H9 (cell line): ENCODE data around the gene UBE3C. TPM values are rescaled to one million over a fixed set of nuclear protein-coding genes. Genes with fewer than 3 reads are reported as not detected.

Source experiments
- DNase-seq: peaks from one replicate; pipeline ENCODE4 v3.0.0-alpha.2; 2017
- H2AFZ ChIP-seq: one replicate; pipeline ENCODE4 v1.6.1; 2013; ENCODE audit warnings: mild to moderate bottlenecking, low read length, control low read depth, moderate library complexity
- H2AK5ac ChIP-seq: 2 replicates; pipeline ENCODE4 v1.6.1; 2013; ENCODE audit warnings: low read length, control low read depth, mixed read lengths; ENCODE audit not compliant: insufficient read length
- H2BK120ac ChIP-seq: one replicate; pipeline ENCODE4 v1.6.1; 2013; ENCODE audit warnings: low read depth, mild to moderate bottlenecking, low read length, control low read depth, inconsistent platforms; ENCODE audit not compliant: poor library complexity, severe bottlenecking
- H2BK12ac ChIP-seq: 2 replicates; pipeline ENCODE4 v1.6.1; 2013; ENCODE audit warnings: low read length, control low read depth, mixed read lengths, low read depth; ENCODE audit not compliant: insufficient read length
- H2BK15ac ChIP-seq: 2 replicates; pipeline ENCODE4 v1.6.1; 2013; ENCODE audit warnings: low read depth, low read length, control low read depth
- H2BK20ac ChIP-seq: one replicate; pipeline ENCODE4 v1.6.1; 2013; ENCODE audit warnings: low read depth, mild to moderate bottlenecking, low read length, control low read depth, inconsistent platforms; ENCODE audit not compliant: poor library complexity, severe bottlenecking
- H2BK5ac ChIP-seq: 2 replicates; pipeline ENCODE4 v1.6.1; 2013; ENCODE audit warnings: low read length, control low read depth, mixed read lengths; ENCODE audit not compliant: insufficient read length
- H3K14ac ChIP-seq: 2 replicates; pipeline ENCODE4 v1.6.1; 2013; ENCODE audit warnings: low read length, control low read depth; ENCODE audit not compliant: insufficient read depth
- H3K18ac ChIP-seq: 2 replicates; pipeline ENCODE4 v1.6.1; 2013; ENCODE audit warnings: low read depth, mild to moderate bottlenecking, mixed read lengths, low read length, control low read depth; ENCODE audit not compliant: insufficient read length
- H3K23ac ChIP-seq: 2 replicates; pipeline ENCODE4 v1.6.1; 2013; ENCODE audit warnings: low read length, control low read depth, mixed read lengths, low read depth; ENCODE audit not compliant: insufficient read length
- H3K23me2 ChIP-seq: 2 replicates; pipeline ENCODE4 v1.6.1; 2013; ENCODE audit warnings: low read depth, mild to moderate bottlenecking, mixed read lengths, low read length, control low read depth; ENCODE audit not compliant: insufficient read length, poor library complexity, severe bottlenecking
- H3K27ac ChIP-seq: 2 replicates; pipeline ENCODE4 v1.5.1; 2013; ENCODE audit warnings: low read length, control low read depth, mixed read lengths, low read depth; ENCODE audit not compliant: insufficient read length
- H3K27me3 ChIP-seq: 2 replicates; pipeline ENCODE4 v1.6.1; 2013; ENCODE audit warnings: low read length, control low read depth, inconsistent platforms; ENCODE audit not compliant: insufficient read depth
- H3K4ac ChIP-seq: 2 replicates; pipeline ENCODE4 v1.6.1; 2013; ENCODE audit warnings: low read depth, mild to moderate bottlenecking, control low read depth, inconsistent platforms, low read length, moderate library complexity
- H3K4me1 ChIP-seq: 2 replicates; pipeline ENCODE4 v1.6.1; 2013; ENCODE audit warnings: low read length, control low read depth, inconsistent platforms; ENCODE audit not compliant: insufficient read depth
- H3K4me2 ChIP-seq: 2 replicates; pipeline ENCODE4 v1.6.1; 2013; ENCODE audit warnings: low read length, control low read depth, mixed read lengths; ENCODE audit not compliant: insufficient read length, insufficient read depth
- H3K56ac ChIP-seq: 2 replicates; pipeline ENCODE4 v1.6.1; 2013; ENCODE audit warnings: low read depth, mild to moderate bottlenecking, mixed read lengths, low read length, control low read depth; ENCODE audit not compliant: insufficient read length
- H3K79me1 ChIP-seq: 2 replicates; pipeline ENCODE4 v1.6.1; 2013; ENCODE audit warnings: low read depth, mild to moderate bottlenecking, moderate library complexity, low read length, control low read depth, inconsistent platforms; ENCODE audit not compliant: insufficient read depth, poor library complexity, severe bottlenecking
- H3K79me2 ChIP-seq: 2 replicates; pipeline ENCODE4 v1.6.1; 2013; ENCODE audit warnings: low read length, control low read depth, inconsistent platforms; ENCODE audit not compliant: insufficient read depth
- H3K9ac ChIP-seq: 2 replicates; pipeline ENCODE4 v1.6.1; 2013; ENCODE audit warnings: low read length, control low read depth, mixed read lengths; ENCODE audit not compliant: insufficient read length; ENCODE audit errors: extremely low read depth
- H3K9me3 ChIP-seq: one replicate; pipeline ENCODE4 v1.6.1; 2013; ENCODE audit warnings: low read depth, low read length, inconsistent platforms; ENCODE audit not compliant: control insufficient read depth
- H3T11ph ChIP-seq: one replicate; pipeline ENCODE4 v1.6.1; 2013; ENCODE audit warnings: mild to moderate bottlenecking, low read length, control low read depth, inconsistent platforms
- H4K20me1 ChIP-seq: one replicate; pipeline ENCODE4 v1.6.1; 2013; ENCODE audit not compliant: control insufficient read depth, insufficient read length, insufficient read depth
- H4K5ac ChIP-seq: 2 replicates; pipeline ENCODE4 v1.6.1; 2013; ENCODE audit warnings: low read depth, mild to moderate bottlenecking, mixed read lengths, low read length, control low read depth; ENCODE audit not compliant: insufficient read length
- H4K8ac ChIP-seq: replicated peaks from 2 replicates; pipeline ENCODE4 v1.6.1; 2013; ENCODE audit warnings: low read length, control low read depth, mixed read lengths, low read depth; ENCODE audit not compliant: insufficient read length
- H4K91ac ChIP-seq: 2 replicates; pipeline ENCODE4 v1.6.1; 2013; ENCODE audit warnings: low read depth, mild to moderate bottlenecking, moderate library complexity, mixed read lengths, low read length, control low read depth; ENCODE audit not compliant: insufficient read length
- H3K27ac Mint-ChIP-seq, 3 experiments: 2 replicates in 2 of 3; 3 replicates in 1 of 3; pipeline ENCODE4 v1.8.0; 2020 to 2021; ENCODE audit warnings: mixed read lengths in 3 of 3, mild to moderate bottlenecking in 1 of 3, moderate library complexity in 1 of 3
- H3K27me3 Mint-ChIP-seq: 2 replicates; pipeline ENCODE4 v1.8.0; 2021; ENCODE audit warnings: low read depth, mild to moderate bottlenecking, moderate library complexity, mixed read lengths
- H3K36me3 Mint-ChIP-seq, 3 experiments: 2 replicates in 2 of 3; 3 replicates in 1 of 3; pipeline ENCODE4 v1.8.0; 2020 to 2021; ENCODE audit warnings: low read depth in 3 of 3, mixed read lengths in 3 of 3; ENCODE audit not compliant: insufficient read depth in 1 of 3
- H3K4me1 Mint-ChIP-seq, 2 experiments: 2 replicates each; pipeline ENCODE4 v1.8.0; 2020; ENCODE audit warnings: mixed read lengths in 2 of 2
- H3K4me3 Mint-ChIP-seq, 2 experiments: 2 replicates in 1 of 2; 3 replicates in 1 of 2; pipeline ENCODE4 v1.8.0; 2020 to 2021; ENCODE audit warnings: mild to moderate bottlenecking in 2 of 2, mixed read lengths in 2 of 2, moderate library complexity in 1 of 2
- H3K9me3 Mint-ChIP-seq, 2 experiments: 2 replicates in 1 of 2; 3 replicates in 1 of 2; pipeline ENCODE4 v1.8.0; 2020; ENCODE audit warnings: mild to moderate bottlenecking in 2 of 2, mixed read lengths in 2 of 2, moderate library complexity in 1 of 2
- WGBS: extraction: QIAGEN DNeasy Blood & Tissue Kit; methylation state at CpG from one replicate; pipeline ENCODE4 v1.1.7; 2013; ENCODE audit warnings: missing lambda C conversion rate, low lambda C conversion rate, mixed read lengths; ENCODE audit not compliant: insufficient read length; ENCODE audit errors: extremely low coverage; 5-methylcytosine and 5-hydroxymethylcytosine counted together
- total RNA-seq: library from RNA; stranded (reverse); gene quantifications from 2 replicates; pipeline ENCODE4 v1.2.1, GENCODE V29; 2021
- TF ChIP-seq, protein P1 (sequence below): fragments of 200-600 bp; sonication (generic); conservative IDR thresholded peaks from 3 replicates; pipeline ENCODE4 v1.8.0; 2021; ENCODE audit warnings: antibody characterized with exemption, mild to moderate bottlenecking

The UBE3C gene
- total RNA-seq, 1 experiment from 2014 or later = 63.3 TPM

- Histone ChIP-seq H4K8ac (no peak overlapping the region), H3K4me2 (no peak overlapping the region), H3K9ac (no peak overlapping the region), H3K79me2 (no peaks in the 10 kb centered on the region), H3K14ac (no peak overlapping the region), H2BK5ac (no peak overlapping the region), H3K23ac (no peak overlapping the region), H3K23me2 (no peaks in the 10 kb centered on the region), H4K5ac (no peak overlapping the region), H2BK12ac (no peak overlapping the region), H3T11ph (no peak overlapping the region), H4K91ac (no peak overlapping the region), H4K20me1 (no peaks in the 10 kb centered on the region), H3K79me1 (no peaks in the 10 kb centered on the region), H3K4ac (no peak overlapping the region), H2BK15ac (no peak overlapping the region), H2BK120ac (no peak overlapping the region), H2BK20ac (no peak overlapping the region), H3K56ac (no peak overlapping the region), H3K27me3 (no peaks in the 10 kb centered on the region), H3K18ac (no peak overlapping the region), H3K27ac (no peak overlapping the region), H3K9me3 (no peaks in the 10 kb centered on the region), H3K4me1 (no peaks in the 10 kb centered on the region), H2AFZ (no peak overlapping the region), H2AK5ac (no peak overlapping the region)
- peaks cover 26 to 56% (median 55%) of the 10 kb centered on the region in 3 experiments; a peak in 6 of 7 replicates for H3K36me3 Mint-ChIP-seq
- TF ChIP-seq, protein P1, sequence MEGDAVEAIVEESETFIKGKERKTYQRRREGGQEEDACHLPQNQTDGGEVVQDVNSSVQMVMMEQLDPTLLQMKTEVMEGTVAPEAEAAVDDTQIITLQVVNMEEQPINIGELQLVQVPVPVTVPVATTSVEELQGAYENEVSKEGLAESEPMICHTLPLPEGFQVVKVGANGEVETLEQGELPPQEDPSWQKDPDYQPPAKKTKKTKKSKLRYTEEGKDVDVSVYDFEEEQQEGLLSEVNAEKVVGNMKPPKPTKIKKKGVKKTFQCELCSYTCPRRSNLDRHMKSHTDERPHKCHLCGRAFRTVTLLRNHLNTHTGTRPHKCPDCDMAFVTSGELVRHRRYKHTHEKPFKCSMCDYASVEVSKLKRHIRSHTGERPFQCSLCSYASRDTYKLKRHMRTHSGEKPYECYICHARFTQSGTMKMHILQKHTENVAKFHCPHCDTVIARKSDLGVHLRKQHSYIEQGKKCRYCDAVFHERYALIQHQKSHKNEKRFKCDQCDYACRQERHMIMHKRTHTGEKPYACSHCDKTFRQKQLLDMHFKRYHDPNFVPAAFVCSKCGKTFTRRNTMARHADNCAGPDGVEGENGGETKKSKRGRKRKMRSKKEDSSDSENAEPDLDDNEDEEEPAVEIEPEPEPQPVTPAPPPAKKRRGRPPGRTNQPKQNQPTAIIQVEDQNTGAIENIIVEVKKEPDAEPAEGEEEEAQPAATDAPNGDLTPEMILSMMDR = no peak
- H3K4me1 Mint-ChIP-seq = peaks cover 6% of the 10 kb centered on the region in 2 experiments; a peak in 3 of 4 replicates
- no CpG with 5 or more reads among the region's 13 CpGs for WGBS
- H3K27ac Mint-ChIP-seq = peak overlapping the region in 1 of 3 experiments; percentile 52; a peak in 2 of 7 replicates
- no peak for DNase-seq
- H3K9me3 Mint-ChIP-seq = no peaks in the 10 kb centered on the region
- no peaks in the 10 kb centered on the region for H3K27me3 Mint-ChIP-seq
- H3K4me3 Mint-ChIP-seq = no peak overlapping the region
Measured at GRCh38 chr7:157267516-157267915, 128.8 kb downstream of the UBE3C start.
